Measurements from ENCODE around the gene VAV1. TPM values are rescaled to one million over a fixed set of nuclear protein-coding genes. Genes with fewer than 3 reads are reported as not detected.

VAV1 gene
- total and polyA plus RNA-seq, 2 of the 13 experiments (the other 11 are each of a cell fraction or from before 2014, with no cell fraction given), result not detected

DNA sequence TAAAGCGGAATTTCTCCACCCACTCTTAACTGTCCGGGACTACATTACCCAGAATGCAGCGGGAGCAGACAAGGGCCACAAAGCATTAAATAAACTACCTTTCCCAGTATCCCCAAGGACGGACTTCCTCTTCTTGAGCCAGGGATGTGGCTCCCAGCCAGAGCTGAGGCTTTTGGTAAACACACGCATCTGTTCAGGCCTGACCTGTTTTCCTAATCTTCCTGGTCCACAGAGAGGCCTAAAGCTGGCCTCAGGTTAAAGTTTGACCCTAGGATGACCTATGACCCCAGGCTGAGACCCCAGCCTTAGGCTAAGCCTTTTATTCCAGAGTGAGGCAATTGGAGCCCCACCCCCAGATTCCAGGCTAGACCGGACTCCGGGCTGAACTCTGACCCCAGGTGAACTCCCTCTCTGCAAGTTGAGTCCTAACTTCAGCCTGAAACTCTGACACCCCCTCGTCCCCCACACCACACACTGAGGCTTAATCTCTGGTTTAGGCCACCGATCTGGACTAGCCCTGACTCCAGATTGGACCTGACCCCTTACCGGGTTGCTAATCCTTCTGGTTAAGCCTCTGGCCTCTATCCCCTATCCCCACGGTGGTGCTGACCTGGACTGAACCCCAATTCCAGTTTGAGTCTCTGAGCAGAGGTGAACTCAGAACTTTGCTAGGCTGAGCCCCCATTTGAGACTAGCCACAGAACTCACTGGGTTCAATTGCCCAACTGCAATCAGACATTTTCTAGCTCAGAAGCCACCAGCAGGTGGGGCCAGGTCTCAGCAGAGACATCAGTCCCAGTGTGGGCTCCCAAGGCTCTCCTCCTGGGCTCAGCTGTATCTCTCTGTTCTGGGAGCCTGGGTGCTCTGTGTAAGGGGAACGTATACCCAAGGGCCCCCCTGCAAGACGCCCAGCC lies 34.4 kb upstream of the VAV1 start (continued):
- TF ChIP-seq, protein P1, sequence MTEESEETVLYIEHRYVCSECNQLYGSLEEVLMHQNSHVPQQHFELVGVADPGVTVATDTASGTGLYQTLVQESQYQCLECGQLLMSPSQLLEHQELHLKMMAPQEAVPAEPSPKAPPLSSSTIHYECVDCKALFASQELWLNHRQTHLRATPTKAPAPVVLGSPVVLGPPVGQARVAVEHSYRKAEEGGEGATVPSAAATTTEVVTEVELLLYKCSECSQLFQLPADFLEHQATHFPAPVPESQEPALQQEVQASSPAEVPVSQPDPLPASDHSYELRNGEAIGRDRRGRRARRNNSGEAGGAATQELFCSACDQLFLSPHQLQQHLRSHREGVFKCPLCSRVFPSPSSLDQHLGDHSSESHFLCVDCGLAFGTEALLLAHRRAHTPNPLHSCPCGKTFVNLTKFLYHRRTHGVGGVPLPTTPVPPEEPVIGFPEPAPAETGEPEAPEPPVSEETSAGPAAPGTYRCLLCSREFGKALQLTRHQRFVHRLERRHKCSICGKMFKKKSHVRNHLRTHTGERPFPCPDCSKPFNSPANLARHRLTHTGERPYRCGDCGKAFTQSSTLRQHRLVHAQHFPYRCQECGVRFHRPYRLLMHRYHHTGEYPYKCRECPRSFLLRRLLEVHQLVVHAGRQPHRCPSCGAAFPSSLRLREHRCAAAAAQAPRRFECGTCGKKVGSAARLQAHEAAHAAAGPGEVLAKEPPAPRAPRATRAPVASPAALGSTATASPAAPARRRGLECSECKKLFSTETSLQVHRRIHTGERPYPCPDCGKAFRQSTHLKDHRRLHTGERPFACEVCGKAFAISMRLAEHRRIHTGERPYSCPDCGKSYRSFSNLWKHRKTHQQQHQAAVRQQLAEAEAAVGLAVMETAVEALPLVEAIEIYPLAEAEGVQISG (CRISPR knock-in tag; IDR thresholded peaks at IDR 0.05), result peak; percentile 69
- TF ChIP-seq, protein P2, sequence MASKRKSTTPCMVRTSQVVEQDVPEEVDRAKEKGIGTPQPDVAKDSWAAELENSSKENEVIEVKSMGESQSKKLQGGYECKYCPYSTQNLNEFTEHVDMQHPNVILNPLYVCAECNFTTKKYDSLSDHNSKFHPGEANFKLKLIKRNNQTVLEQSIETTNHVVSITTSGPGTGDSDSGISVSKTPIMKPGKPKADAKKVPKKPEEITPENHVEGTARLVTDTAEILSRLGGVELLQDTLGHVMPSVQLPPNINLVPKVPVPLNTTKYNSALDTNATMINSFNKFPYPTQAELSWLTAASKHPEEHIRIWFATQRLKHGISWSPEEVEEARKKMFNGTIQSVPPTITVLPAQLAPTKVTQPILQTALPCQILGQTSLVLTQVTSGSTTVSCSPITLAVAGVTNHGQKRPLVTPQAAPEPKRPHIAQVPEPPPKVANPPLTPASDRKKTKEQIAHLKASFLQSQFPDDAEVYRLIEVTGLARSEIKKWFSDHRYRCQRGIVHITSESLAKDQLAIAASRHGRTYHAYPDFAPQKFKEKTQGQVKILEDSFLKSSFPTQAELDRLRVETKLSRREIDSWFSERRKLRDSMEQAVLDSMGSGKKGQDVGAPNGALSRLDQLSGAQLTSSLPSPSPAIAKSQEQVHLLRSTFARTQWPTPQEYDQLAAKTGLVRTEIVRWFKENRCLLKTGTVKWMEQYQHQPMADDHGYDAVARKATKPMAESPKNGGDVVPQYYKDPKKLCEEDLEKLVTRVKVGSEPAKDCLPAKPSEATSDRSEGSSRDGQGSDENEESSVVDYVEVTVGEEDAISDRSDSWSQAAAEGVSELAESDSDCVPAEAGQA (IDR thresholded peaks at IDR 0.05; ENCODE audit: low read depth), result no peak
- TF ChIP-seq, protein P2 (CRISPR knock-in tag; IDR thresholded peaks at IDR 0.05; ENCODE audit: borderline replicate concordance), result no peak; the same call in 1 of the 2 replicates
- TF ChIP-seq HNF4A (CRISPR knock-in tag; IDR thresholded peaks at IDR 0.05) (peak; percentile 90), NRL (CRISPR knock-in tag; IDR thresholded peaks at IDR 0.05; ENCODE audit: borderline replicate concordance) (no peak), ZIK1 (CRISPR knock-in tag; IDR thresholded peaks at IDR 0.05; ENCODE audit: borderline replicate concordance, low read depth) (no peak), RFX3 (CRISPR knock-in tag; IDR thresholded peaks at IDR 0.05) (no peak), ZNF317 (CRISPR knock-in tag; IDR thresholded peaks at IDR 0.05) (no peak; the same call in 1 of the 2 replicates), NCOA1 (CRISPR knock-in tag; IDR thresholded peaks at IDR 0.05) (peak; percentile 49; the same call in 1 of the 2 replicates), TSC22D2 (CRISPR knock-in tag; IDR thresholded peaks at IDR 0.05; ENCODE audit: borderline replicate concordance) (no peak), RFXANK (CRISPR knock-in tag; IDR thresholded peaks at IDR 0.05) (no peak), EHMT2 (IDR thresholded peaks at IDR 0.05; ENCODE audit: borderline replicate concordance, low read depth, low read length) (0 out of 2 replicates have a peak, but pooled peaks have one; percentile 23), BORCS8-MEF2B (CRISPR knock-in tag; IDR thresholded peaks at IDR 0.05) (peak; percentile 65), KLF11 (CRISPR knock-in tag; IDR thresholded peaks at IDR 0.05) (no peak), TBX2 (CRISPR knock-in tag; IDR thresholded peaks at IDR 0.05; ENCODE audit: borderline replicate concordance) (peak; percentile 22), ZNF180 (CRISPR knock-in tag; IDR thresholded peaks at IDR 0.05; ENCODE audit: borderline replicate concordance, low read depth) (no peak), IKZF1 (IDR thresholded peaks at IDR 0.05) (no peak)
- TF ChIP-seq, protein P3, sequence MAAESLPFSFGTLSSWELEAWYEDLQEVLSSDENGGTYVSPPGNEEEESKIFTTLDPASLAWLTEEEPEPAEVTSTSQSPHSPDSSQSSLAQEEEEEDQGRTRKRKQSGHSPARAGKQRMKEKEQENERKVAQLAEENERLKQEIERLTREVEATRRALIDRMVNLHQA (CRISPR knock-in tag; IDR thresholded peaks at IDR 0.05), result no peak
